HEK293 (cell line): ENCODE results near the gene GFM2.
"Not testable (repeated sequence)": the region's sequence is repeated elsewhere in the genome, so short reads cannot be mapped to it uniquely, and the experiment has no call there.

Experiments used
- CTCF ChIA-PET: fragments of 350-600 bp; formaldehyde crosslinking; extraction: SDS; loops from one replicate; lab custom pipeline; 2021; ENCODE audit warnings: antibody characterized with exemption; lab: Yijun Ruan, JAX
- POLR2A ChIA-PET: fragments of 300-600 bp; formaldehyde crosslinking; extraction: SDS; loops from one replicate; lab custom pipeline; 2020; ENCODE audit warnings: antibody characterized with exemption, inconsistent platforms; lab: Yijun Ruan, JAX
- H3K27ac ChIP-seq: fragments of 200-500 bp; sonication (Bioruptor generic); 2 replicates; pipeline ENCODE4 v1.5.1; 2014; ENCODE audit warnings: low read depth, low read length, control low read depth, inconsistent platforms; ENCODE audit errors: extremely low read depth
- H3K36me3 ChIP-seq, 2 experiments: fragments of 200-500 bp in 1 of 2; sonication (Bioruptor generic) in 1 of 2; 1 replicate in 1 of 2; 2 replicates in 1 of 2; pipeline ENCODE4 v1.5.1; 2014 to 2017; ENCODE audit warnings: inconsistent platforms in 2 of 2, low read length in 2 of 2; ENCODE audit not compliant: control insufficient read depth in 2 of 2, insufficient read depth in 1 of 2
- H3K4me1 ChIP-seq: fragments of 200-500 bp; sonication (Bioruptor generic); 2 replicates; pipeline ENCODE4 v1.5.1; 2014; ENCODE audit warnings: mild to moderate bottlenecking, low read length, inconsistent platforms; ENCODE audit not compliant: control insufficient read depth, insufficient read depth
- H3K4me3 ChIP-seq: 2 replicates; pipeline ENCODE4 v1.5.1; 2011; ENCODE audit warnings: low read depth, mild to moderate bottlenecking, control low read depth, low read length, moderate library complexity
- H3K9me3 ChIP-seq: fragments of 200-500 bp; sonication (Bioruptor generic); 2 replicates; pipeline ENCODE4 v1.5.1; 2014; ENCODE audit warnings: low read depth, low read length, inconsistent platforms; ENCODE audit not compliant: control insufficient read depth, insufficient read depth
- AEBP2 ChIP-seq: fragments of 450-650 bp; formaldehyde crosslinking; IDR thresholded peaks from 2 replicates; pipeline ENCODE4 v1.5.1; 2016; ENCODE audit warnings: missing biosample characterization, missing genetic modification characterization, borderline replicate concordance
- CTCF ChIP-seq: fragments of 450-650 bp; formaldehyde crosslinking; IDR thresholded peaks from 2 replicates; pipeline ENCODE4 v1.5.1; 2016; ENCODE audit warnings: missing biosample characterization, missing genetic modification characterization
- ELK4 ChIP-seq: IDR thresholded peaks from 2 replicates; pipeline ENCODE4 v1.6.1; 2011; ENCODE audit warnings: mild to moderate bottlenecking, low read depth, low read length, borderline replicate concordance
- PRDM1 ChIP-seq: fragments of 450-650 bp; formaldehyde crosslinking; IDR thresholded peaks from 2 replicates; pipeline ENCODE4; 2016; ENCODE audit warnings: missing biosample characterization, missing genetic modification characterization
- RBAK ChIP-seq: fragments of 450-650 bp; formaldehyde crosslinking; IDR thresholded peaks from 2 replicates; pipeline ENCODE4 v1.5.1; 2016; ENCODE audit warnings: missing biosample characterization, missing genetic modification characterization
- ZBTB1 ChIP-seq: fragments of 450-650 bp; formaldehyde crosslinking; IDR thresholded peaks from 2 replicates; pipeline ENCODE4 v1.5.1; 2016; ENCODE audit warnings: missing biosample characterization, missing genetic modification characterization
- ZBTB26 ChIP-seq: fragments of 450-650 bp; formaldehyde crosslinking; optimal IDR thresholded peaks from 2 replicates; pipeline ENCODE3; 2016; ENCODE audit warnings: missing biosample characterization, mild to moderate bottlenecking, missing genetic modification characterization
- ZFP41 ChIP-seq: fragments of 450-650 bp; formaldehyde crosslinking; IDR thresholded peaks from 2 replicates; pipeline ENCODE4 v1.5.1; 2016; ENCODE audit warnings: missing biosample characterization, missing genetic modification characterization, borderline replicate concordance
- ZNF114 ChIP-seq: fragments of 450-650 bp; formaldehyde crosslinking; IDR thresholded peaks from 2 replicates; pipeline ENCODE4 v1.5.0; 2017; ENCODE audit warnings: missing biosample characterization, missing genetic modification characterization
- ZNF169 ChIP-seq: fragments of 450-650 bp; formaldehyde crosslinking; IDR thresholded peaks from 2 replicates; pipeline ENCODE4 v1.5.1; 2016; ENCODE audit warnings: missing biosample characterization, missing genetic modification characterization
- ZNF18 ChIP-seq: fragments of 450-650 bp; formaldehyde crosslinking; IDR thresholded peaks from 2 replicates; pipeline ENCODE4 v1.5.1; 2016; ENCODE audit warnings: missing biosample characterization, missing genetic modification characterization
- ZNF239 ChIP-seq: fragments of 450-650 bp; formaldehyde crosslinking; IDR thresholded peaks from 2 replicates; pipeline ENCODE4 v1.5.1; 2016; ENCODE audit warnings: missing biosample characterization, missing genetic modification characterization
- ZNF26 ChIP-seq: fragments of 450-650 bp; formaldehyde crosslinking; IDR thresholded peaks from 2 replicates; pipeline ENCODE4 v1.5.1; 2016; ENCODE audit warnings: missing biosample characterization, missing genetic modification characterization
- ZNF324 ChIP-seq: fragments of 450-650 bp; formaldehyde crosslinking; IDR thresholded peaks from 2 replicates; pipeline ENCODE4 v1.5.1; 2016; ENCODE audit warnings: missing biosample characterization, missing genetic modification characterization
- ZNF530 ChIP-seq: fragments of 450-650 bp; formaldehyde crosslinking; IDR thresholded peaks from 2 replicates; pipeline ENCODE4 v1.5.1; 2016; ENCODE audit warnings: low read depth, missing biosample characterization, missing genetic modification characterization
- ZNF610 ChIP-seq: fragments of 450-650 bp; formaldehyde crosslinking; IDR thresholded peaks from 2 replicates; pipeline ENCODE4 v1.5.1; 2016; ENCODE audit warnings: missing biosample characterization, missing genetic modification characterization, borderline replicate concordance
- ZNF621 ChIP-seq: fragments of 450-650 bp; formaldehyde crosslinking; IDR thresholded peaks from 2 replicates; pipeline ENCODE4 v1.5.1; 2017; ENCODE audit warnings: missing biosample characterization, missing genetic modification characterization
- ZNF624 ChIP-seq: fragments of 450-650 bp; formaldehyde crosslinking; IDR thresholded peaks from 2 replicates; pipeline ENCODE4 v1.5.1; 2017; ENCODE audit warnings: missing biosample characterization, missing genetic modification characterization
- ZSCAN18 ChIP-seq: fragments of 450-650 bp; formaldehyde crosslinking; IDR thresholded peaks from 2 replicates; pipeline ENCODE4 v1.5.1; 2016; ENCODE audit warnings: missing biosample characterization, missing genetic modification characterization

GFM2 gene

GRCh38 chr5:74761241-74761640, 5.7 kb downstream of the GFM2 start (continued):
- TF ChIP-seq CTCF (tag by site-specific recombination) = no peak
- no peak for TF ChIP-seq ZNF530
- no peak for TF ChIP-seq ZNF169 (tag by site-specific recombination)
- TF ChIP-seq ZNF18 (tag by site-specific recombination) = no peak

GRCh38 chr5:74748742-74749141, 18.2 kb downstream of the GFM2 start:
- H3K4me3 ChIP-seq, H3K4me1 ChIP-seq, POLR2A ChIA-PET, H3K27ac ChIP-seq, H3K9me3 ChIP-seq: not testable (repeated sequence)
- CTCF ChIA-PET = interaction anchor here (0.7 kb wide), 1 partner anchor 27 kb away, joined by 3 read pairs; no protein-coding TSS in a partner anchor
- H3K36me3 ChIP-seq = peaks cover 61 to 77% of the 10 kb centered on the region in 2 experiments

GRCh38 chr5:74738406-74738805, 28.5 kb downstream of the GFM2 start:
- peaks cover 55 to 73% of the 10 kb centered on the region in 2 experiments for H3K36me3 ChIP-seq
- H3K4me3 ChIP-seq = no peak overlapping the region
- no peaks in the 10 kb centered on the region for H3K4me1 ChIP-seq
- no peaks in the 10 kb centered on the region for H3K9me3 ChIP-seq
- CTCF ChIA-PET = interaction anchor here (1.4 kb wide), 1 partner anchor 38 kb away, joined by 3 read pairs; no protein-coding TSS in a partner anchor
- TF ChIP-seq ZNF624 (tag by site-specific recombination) (no peak), ZSCAN18 (no peak), PRDM1 (tag by site-specific recombination) (no peak), ZNF114 (tag by site-specific recombination) (no peak), ZNF610 (tag by site-specific recombination) (no peak), ZBTB26 (tag by site-specific recombination) (no peak), ZNF621 (tag by site-specific recombination) (no peak), RBAK (tag by site-specific recombination) (no peak)
- POLR2A ChIA-PET = no interaction called here
- no peak overlapping the region for H3K27ac ChIP-seq

GRCh38 chr5:74736759-74737158, 30.2 kb downstream of the GFM2 start:
- ChIA-PET CTCF (interaction anchor here (1.5 kb wide), 1 partner anchor 834 kb away, joined by 3 read pairs; no protein-coding TSS in a partner anchor), POLR2A (no interaction called here)
- Histone ChIP-seq H3K4me3 (no peak overlapping the region), H3K36me3 (peaks cover 55 to 73% of the 10 kb centered on the region in 2 experiments), H3K27ac (no peak overlapping the region), H3K9me3 (no peaks in the 10 kb centered on the region), H3K4me1 (no peaks in the 10 kb centered on the region)
- TF ChIP-seq ZBTB1 (tag by site-specific recombination) = no peak
- no peak for TF ChIP-seq ZNF26 (tag by site-specific recombination)
- TF ChIP-seq ZNF239 (tag by site-specific recombination) = no peak
- no peak for TF ChIP-seq ZNF324 (tag by site-specific recombination)
- no peak for TF ChIP-seq ELK4
- TF ChIP-seq AEBP2 (tag by site-specific recombination) = no peak
- no peak for TF ChIP-seq ZFP41 (tag by site-specific recombination)
